ENCODE data around the gene B4GALT5. TPM values are rescaled to one million over a fixed set of nuclear protein-coding genes. Genes with fewer than 3 reads are reported as not detected.

B4GALT5 gene, protein sequence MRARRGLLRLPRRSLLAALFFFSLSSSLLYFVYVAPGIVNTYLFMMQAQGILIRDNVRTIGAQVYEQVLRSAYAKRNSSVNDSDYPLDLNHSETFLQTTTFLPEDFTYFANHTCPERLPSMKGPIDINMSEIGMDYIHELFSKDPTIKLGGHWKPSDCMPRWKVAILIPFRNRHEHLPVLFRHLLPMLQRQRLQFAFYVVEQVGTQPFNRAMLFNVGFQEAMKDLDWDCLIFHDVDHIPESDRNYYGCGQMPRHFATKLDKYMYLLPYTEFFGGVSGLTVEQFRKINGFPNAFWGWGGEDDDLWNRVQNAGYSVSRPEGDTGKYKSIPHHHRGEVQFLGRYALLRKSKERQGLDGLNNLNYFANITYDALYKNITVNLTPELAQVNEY
- total RNA-seq (2013) = 22.2 TPM
- polyA plus RNA-seq (10 to 100 TPM in 1 of 3 donors, 1 to 10 TPM in 2; 2.4 to 18.3 (median 2.7) TPM), polyA minus RNA-seq (16.1 and 30.3 TPM in 2 replicates), total RNA-seq (89.2 to 499 (median 182) reads per million in 11 experiments)

DNA sequence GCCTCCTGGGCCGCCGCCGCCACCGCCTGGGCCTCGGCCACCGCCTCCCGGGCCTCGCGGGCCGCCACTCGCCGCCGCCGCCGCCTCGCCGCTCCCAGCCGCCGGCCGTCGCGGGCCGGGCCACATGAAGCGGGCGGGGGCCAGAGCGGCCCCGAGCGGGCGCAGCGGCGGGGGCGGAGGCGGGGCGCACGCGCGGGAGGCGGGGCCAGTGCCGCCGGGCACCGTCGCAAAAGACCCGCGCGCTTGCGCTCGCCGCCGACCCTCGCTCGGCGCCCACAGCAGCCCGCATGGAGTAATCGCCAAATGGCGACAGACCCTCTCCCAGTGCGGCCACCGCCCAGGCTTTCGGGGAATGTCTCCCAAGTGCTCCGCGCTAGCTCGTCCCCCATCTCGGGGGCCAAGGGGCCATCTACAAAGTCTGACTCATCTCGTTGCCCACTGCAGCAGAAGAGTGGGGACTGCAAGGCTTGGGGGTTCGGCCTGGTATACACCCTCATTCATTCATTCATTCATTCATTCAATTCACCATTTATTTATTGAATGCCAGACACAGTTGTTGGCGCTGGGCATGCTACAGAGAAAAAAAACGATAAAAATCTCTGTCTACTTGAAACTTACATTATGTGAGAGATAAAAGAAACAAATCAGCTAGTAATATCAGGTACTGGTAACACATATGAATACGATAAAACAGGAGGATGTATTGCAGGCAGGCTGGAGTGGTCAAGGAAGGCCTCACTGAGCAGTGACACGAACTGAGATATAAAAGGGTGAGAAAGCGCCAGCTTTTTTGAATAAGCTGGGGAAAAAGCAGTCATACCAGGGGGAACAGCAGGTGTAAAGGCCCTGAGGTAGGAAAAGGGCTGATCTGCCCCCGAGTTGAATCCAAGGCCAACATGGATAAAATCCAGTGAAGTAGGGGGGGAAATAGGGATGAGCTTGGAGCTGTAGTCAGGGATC, at the start of gene B4GALT5:
B4GALT5 (minus strand) TSS at position 126 of the 960 bp plus-strand sequence. CDS start 188 bp downstream, outside the sequence.
- peaks cover 59% of the 10 kb centered on the region for H3K4me1 Mint-ChIP-seq
- peaks cover 0 to 5% (median 0%) of the 10 kb centered on the region in 7 donors for H3K9me3 Mint-ChIP-seq
- 2% methylated on average over 61 of the region's 70 CpGs for WGBS (ENCODE audit: insufficient coverage)

More for the DNA sequence above, at the start of gene B4GALT5:
- peak within 1 kb of the TSS; percentile 89 to 96 (median 94) for H3K27ac Mint-ChIP-seq
- H3K27me3 ChIP-seq (ENCODE audit: control insufficient read depth in 2 of 2, insufficient read depth in 2 of 2, low read length in 2 of 2) = no peaks in the 10 kb centered on the region
- peak within 1 kb of the TSS; percentile 94 to 95 for H3K4me3 Mint-ChIP-seq
- peak within 1 kb of the TSS; percentile 91 to 99 (median 97) for H3K4me3 ChIP-seq (replicated peaks in 1 of 3; ENCODE audit: low read depth in 2 of 3, low read length in 3 of 3)
- peak within 1 kb of the TSS; percentile 89 to 93 for H3K27ac ChIP-seq (ENCODE audit: low read depth in 1 of 2, low read length in 2 of 2)
- H3K4me2 ChIP-seq (replicated peaks; ENCODE audit: extremely low read depth, low read length, poor library complexity, severe bottlenecking) = peak within 1 kb of the TSS; percentile 94
- peaks cover 0 to 3% of the 10 kb centered on the region in 2 donors for H3K36me3 Mint-ChIP-seq
- H3K27me3 Mint-ChIP-seq (ENCODE audit: low read depth in 3 of 3) = peaks cover 0 to 7% (median 3%) of the 10 kb centered on the region in 3 donors
- TF ChIP-seq, protein P1, sequence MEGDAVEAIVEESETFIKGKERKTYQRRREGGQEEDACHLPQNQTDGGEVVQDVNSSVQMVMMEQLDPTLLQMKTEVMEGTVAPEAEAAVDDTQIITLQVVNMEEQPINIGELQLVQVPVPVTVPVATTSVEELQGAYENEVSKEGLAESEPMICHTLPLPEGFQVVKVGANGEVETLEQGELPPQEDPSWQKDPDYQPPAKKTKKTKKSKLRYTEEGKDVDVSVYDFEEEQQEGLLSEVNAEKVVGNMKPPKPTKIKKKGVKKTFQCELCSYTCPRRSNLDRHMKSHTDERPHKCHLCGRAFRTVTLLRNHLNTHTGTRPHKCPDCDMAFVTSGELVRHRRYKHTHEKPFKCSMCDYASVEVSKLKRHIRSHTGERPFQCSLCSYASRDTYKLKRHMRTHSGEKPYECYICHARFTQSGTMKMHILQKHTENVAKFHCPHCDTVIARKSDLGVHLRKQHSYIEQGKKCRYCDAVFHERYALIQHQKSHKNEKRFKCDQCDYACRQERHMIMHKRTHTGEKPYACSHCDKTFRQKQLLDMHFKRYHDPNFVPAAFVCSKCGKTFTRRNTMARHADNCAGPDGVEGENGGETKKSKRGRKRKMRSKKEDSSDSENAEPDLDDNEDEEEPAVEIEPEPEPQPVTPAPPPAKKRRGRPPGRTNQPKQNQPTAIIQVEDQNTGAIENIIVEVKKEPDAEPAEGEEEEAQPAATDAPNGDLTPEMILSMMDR (IDR thresholded peaks at IDR 0.05) = no peak
- H3K9me3 ChIP-seq (replicated peaks in 1 of 2; ENCODE audit: control insufficient read depth in 1 of 2, insufficient read depth in 1 of 2, low read length in 2 of 2) = no peaks in the 10 kb centered on the region
- no peaks in the 10 kb centered on the region for H3K36me3 ChIP-seq (replicated peaks in 1 of 2; ENCODE audit: control insufficient read depth in 1 of 2, insufficient read depth in 2 of 2, low read length in 2 of 2)
- H3K79me2 ChIP-seq (ENCODE audit: insufficient read depth, low read length) = peaks cover 55% of the 10 kb centered on the region
- peak within 1 kb of the TSS; percentile 88 for H2AFZ ChIP-seq (ENCODE audit: insufficient read depth, low read depth, low read length, poor library complexity, severe bottlenecking)
- intact Hi-C loops (cut with micrococcal nuclease) = loop anchor here (5.0 to 10.0 kb wide), 5 partner anchors 37 to 98 kb away; partner anchors contain the start of gene SLC9A8 (in 2 of the 2)
- peaks cover 34% of the 10 kb centered on the region for H4K20me1 ChIP-seq (ENCODE audit: insufficient read depth, low read length)
- H3K4me1 ChIP-seq (ENCODE audit: control insufficient read depth in 1 of 2, insufficient read depth in 2 of 2, low read length in 2 of 2) = peaks cover 42 to 61% of the 10 kb centered on the region in 2 donors
- H3K9ac ChIP-seq (ENCODE audit: insufficient read depth, low read length, poor library complexity, severe bottlenecking) = peak within 1 kb of the TSS; percentile 94
- DNase-seq = peak; percentile 42 to 57 (median 52)

Data from CD14-positive monocyte (primary cell).